ENCODE results near the gene BHLHA15.

GRCh38 chr7:98254951-98255610, 43.8 kb downstream of the BHLHA15 start:
- no peak for TF ChIP-seq FOXA3 (CRISPR knock-in tag; conservative IDR thresholded peaks at IDR 0.05 in 1 of 2, IDR thresholded peaks at IDR 0.05 in 1 of 2)
- no peak for TF ChIP-seq SAFB2 (IDR thresholded peaks at IDR 0.05; ENCODE audit: borderline replicate concordance, low read depth, low read length, severe bottlenecking)
- no peak for TF ChIP-seq CREM (IDR thresholded peaks at IDR 0.05; ENCODE audit: low read depth)
- no peak for TF ChIP-seq ZNF444 (CRISPR knock-in tag; IDR thresholded peaks at IDR 0.05)
- no peak for TF ChIP-seq ZBTB43 (CRISPR knock-in tag; IDR thresholded peaks at IDR 0.05)

Measured in K562 (cell line).